H1 (cell line): Measurements from ENCODE around the gene NXPH1. TPM values are rescaled to one million over a fixed set of nuclear protein-coding genes. Genes with fewer than 3 reads are reported as not detected.

Experiments
- CTCF ChIA-PET: fragments of 300-600 bp; sonication (Branson Sonifier 250); formaldehyde crosslinking; loops from one replicate; lab custom pipeline; 2021; ENCODE audit not compliant: partially characterized antibody; lab: Charles Lee
- POLR2A ChIA-PET: fragments of 300-600 bp; sonication (Branson Sonifier 250); formaldehyde crosslinking; loops from one replicate; lab custom pipeline; 2021; ENCODE audit warnings: inconsistent platforms; ENCODE audit not compliant: partially characterized antibody; lab: Charles Lee
- DNase-seq, 2 experiments: peaks; one replicate each; pipeline versions ENCODE4 v3.0.0 to v3.0.0-alpha.2; 2010 to 2022; ENCODE audit warnings: low spot score in 2 of 2, low read depth in 1 of 2, mixed read lengths in 1 of 2
- FAIRE-seq: peaks from 2 replicates; lab custom pipeline; 2011; peaks lifted over from hg19 to GRCh38; lab: Jason Lieb, UNC
- H2AFZ ChIP-seq: 2 replicates; pipeline ENCODE4 v1.8.1; 2012; ENCODE audit warnings: low read length, inconsistent platforms
- H2AK5ac ChIP-seq: 2 replicates; pipeline ENCODE4 v1.6.1; 2013; ENCODE audit warnings: low read depth, low read length
- H2BK120ac ChIP-seq: replicated peaks from 2 replicates; pipeline ENCODE3; 2013; ENCODE audit warnings: low read depth, low read length, inconsistent platforms
- H2BK12ac ChIP-seq: 2 replicates; pipeline ENCODE4 v1.6.1; 2013; ENCODE audit warnings: low read depth, low read length
- H2BK15ac ChIP-seq: 2 replicates; pipeline ENCODE4 v1.6.1; 2013; ENCODE audit warnings: low read length
- H2BK20ac ChIP-seq: 2 replicates; pipeline ENCODE4 v1.6.1; 2013; ENCODE audit warnings: low read length
- H2BK5ac ChIP-seq: 2 replicates; pipeline ENCODE4 v1.6.1; 2013; ENCODE audit warnings: low read depth, low read length
- H3K14ac ChIP-seq: 2 replicates; pipeline ENCODE4 v1.6.1; 2013; ENCODE audit warnings: inconsistent platforms; ENCODE audit not compliant: insufficient read length
- H3K18ac ChIP-seq: 2 replicates; pipeline ENCODE4 v1.6.1; 2013; ENCODE audit warnings: low read length; ENCODE audit errors: extremely low read depth
- H3K23ac ChIP-seq: 2 replicates; pipeline ENCODE4 v1.6.1; 2013; ENCODE audit warnings: inconsistent platforms; ENCODE audit not compliant: insufficient read length
- H3K23me2 ChIP-seq: 2 replicates; pipeline ENCODE4 v1.6.1; 2013; ENCODE audit warnings: low read depth, low read length
- H3K27ac ChIP-seq: 2 replicates; pipeline ENCODE4 v1.6.1; 2011; ENCODE audit warnings: low read depth, low read length, inconsistent platforms
- H3K27me3 ChIP-seq, 4 experiments: replicated peaks in 1 of 4; 1 replicate in 1 of 4; 2 replicates in 3 of 4; pipeline versions ENCODE4 v1.6.1 to v1.8.1; 2011 to 2013; ENCODE audit warnings: low read length in 3 of 4, mild to moderate bottlenecking in 3 of 4, inconsistent platforms in 2 of 4, mixed read lengths in 2 of 4, moderate library complexity in 1 of 4; ENCODE audit not compliant: control insufficient read depth in 3 of 4, insufficient read depth in 3 of 4; ENCODE audit errors: extremely low read depth in 1 of 4
- H3K36me3 ChIP-seq, 4 experiments: 2 replicates each; pipeline versions ENCODE4 v1.6.1 to v1.8.1; 2011 to 2013; ENCODE audit warnings: mild to moderate bottlenecking in 4 of 4, low read length in 3 of 4, moderate library complexity in 2 of 4, control low read depth in 1 of 4, inconsistent platforms in 1 of 4; ENCODE audit not compliant: insufficient read depth in 4 of 4, control insufficient read depth in 2 of 4
- H3K4ac ChIP-seq: replicated peaks from 2 replicates; pipeline ENCODE3; 2013; ENCODE audit warnings: low read length, low read depth, mixed read lengths, inconsistent platforms; ENCODE audit not compliant: insufficient read length
- H3K4me1 ChIP-seq, 4 experiments: replicated peaks in 1 of 4; 1 replicate in 1 of 4; 2 replicates in 3 of 4; pipeline versions ENCODE4 v1.6.1 to v1.8.1; 2011 to 2013; ENCODE audit warnings: low read length in 3 of 4, inconsistent platforms in 2 of 4, mixed read lengths in 1 of 4; ENCODE audit not compliant: insufficient read depth in 4 of 4, control insufficient read depth in 3 of 4
- H3K4me2 ChIP-seq, 2 experiments: 2 replicates each; pipeline versions ENCODE4 v1.6.1 to v1.8.1; 2011 to 2013; ENCODE audit warnings: low read depth in 2 of 2, low read length in 2 of 2, control low read depth in 1 of 2, inconsistent platforms in 1 of 2, mild to moderate bottlenecking in 1 of 2; ENCODE audit not compliant: insufficient read depth in 1 of 2
- H3K4me3 ChIP-seq, 4 experiments: fragments of 200-600, 300-600 bp in 1 of 4; sonication (generic), shearing (Covaris generic), sonication (Bioruptor Twin) in 1 of 4; 2 replicates each; pipeline versions ENCODE4 v1.5.1 to v1.8.1; 2011 to 2016; ENCODE audit warnings: low read length in 4 of 4, low read depth in 3 of 4, control low read depth in 2 of 4, inconsistent platforms in 2 of 4, mild to moderate bottlenecking in 2 of 4, mixed read lengths in 1 of 4, moderate library complexity in 1 of 4; ENCODE audit not compliant: insufficient read depth in 2 of 4; ENCODE audit errors: extremely low read depth in 1 of 4
- H3K56ac ChIP-seq: replicated peaks from 2 replicates; pipeline ENCODE3; 2013; ENCODE audit warnings: low read depth, mild to moderate bottlenecking, mixed read lengths, low read length, inconsistent platforms; ENCODE audit not compliant: insufficient read length
- H3K79me1 ChIP-seq: 2 replicates; pipeline ENCODE4 v1.6.1; 2013; ENCODE audit warnings: low read depth, low read length, control low read depth
- H3K79me2 ChIP-seq, 2 experiments: 2 replicates each; pipeline versions ENCODE4 v1.6.1 to v1.8.1; 2012 to 2013; ENCODE audit warnings: low read length in 2 of 2, mild to moderate bottlenecking in 2 of 2, inconsistent platforms in 1 of 2; ENCODE audit not compliant: insufficient read depth in 2 of 2, control insufficient read depth in 1 of 2
- H3K9ac ChIP-seq, 4 experiments: replicated peaks in 1 of 4; 1 replicate in 1 of 4; 2 replicates in 3 of 4; pipeline versions ENCODE4 v1.6.1 to v1.8.1; 2011 to 2013; ENCODE audit warnings: low read depth in 3 of 4, low read length in 3 of 4, control low read depth in 2 of 4, mild to moderate bottlenecking in 2 of 4, moderate library complexity in 2 of 4, inconsistent platforms in 1 of 4; ENCODE audit errors: extremely low read depth in 1 of 4
- H3K9me3 ChIP-seq, 2 experiments: 2 replicates each; pipeline versions ENCODE4 v1.6.1 to v1.8.1; 2012 to 2013; ENCODE audit warnings: mild to moderate bottlenecking in 2 of 2, moderate library complexity in 2 of 2, control low read depth in 1 of 2, inconsistent platforms in 1 of 2, low read depth in 1 of 2, low read length in 1 of 2, mixed read lengths in 1 of 2; ENCODE audit not compliant: insufficient read depth in 2 of 2
- H4K20me1 ChIP-seq, 2 experiments: replicated peaks in 1 of 2; 2 replicates each; pipeline versions ENCODE3 to v1.8.1; 2011 to 2013; ENCODE audit warnings: inconsistent platforms in 2 of 2, low read length in 2 of 2, mild to moderate bottlenecking in 1 of 2; ENCODE audit not compliant: insufficient read depth in 2 of 2, control insufficient read depth in 1 of 2
- H4K5ac ChIP-seq: 2 replicates; pipeline ENCODE4 v1.6.1; 2013; ENCODE audit warnings: low read length, low read depth, mixed read lengths, inconsistent platforms; ENCODE audit not compliant: insufficient read length
- H4K8ac ChIP-seq: 2 replicates; pipeline ENCODE4 v1.8.0; 2013; ENCODE audit warnings: mild to moderate bottlenecking, moderate library complexity, low read length, inconsistent platforms; ENCODE audit not compliant: insufficient read depth; ENCODE audit errors: extremely low read depth
- H4K91ac ChIP-seq: replicated peaks from 2 replicates; pipeline ENCODE3; 2013; ENCODE audit warnings: low read length, mixed read lengths, inconsistent platforms; ENCODE audit not compliant: insufficient read length
- CEBPB ChIP-seq: IDR thresholded peaks from 2 replicates; pipeline ENCODE4 v1.6.1; 2012; ENCODE audit warnings: low read depth, low read length
- CHD2 ChIP-seq: IDR thresholded peaks from 2 replicates; pipeline ENCODE4 v1.6.1; 2012; ENCODE audit warnings: low read length, improper control_type of control experiment
- CTBP2 ChIP-seq: IDR thresholded peaks from 2 replicates; pipeline ENCODE4 v1.7.0; 2011; ENCODE audit warnings: borderline replicate concordance, mild to moderate bottlenecking, moderate library complexity, mixed read lengths, low read length; ENCODE audit not compliant: insufficient read depth, insufficient read length
- EZH2 ChIP-seq: fragments of 200-600 bp; sonication (generic); IDR thresholded peaks from 2 replicates; pipeline ENCODE4 v1.7.1; 2012; ENCODE audit warnings: low read depth, mild to moderate bottlenecking, moderate library complexity, low read length, inconsistent platforms; ENCODE audit not compliant: severe bottlenecking
- GABPA ChIP-seq: IDR thresholded peaks from 2 replicates; pipeline ENCODE4 v1.6.1; 2011; ENCODE audit warnings: mild to moderate bottlenecking, low read length, moderate library complexity, borderline replicate concordance; ENCODE audit not compliant: insufficient read depth
- RNF2 ChIP-seq: fragments of 200-900, 300-1000 bp; sonication (generic); IDR thresholded peaks from 2 replicates; pipeline ENCODE4 v1.7.1; 2016; ENCODE audit warnings: borderline replicate concordance, low read depth, mild to moderate bottlenecking, antibody characterized with exemption, low read length; ENCODE audit not compliant: poor library complexity, severe bottlenecking; ENCODE audit errors: missing control alignments
- SAP30 ChIP-seq: fragments of 300-600 bp; sonication (generic); IDR thresholded peaks from 2 replicates; pipeline ENCODE4 v1.7.1; 2012; ENCODE audit warnings: low read length, moderate library complexity, mild to moderate bottlenecking, inconsistent platforms; ENCODE audit not compliant: insufficient read depth, insufficient replicate concordance
- SUZ12 ChIP-seq: fragments of 200-600 bp; sonication (generic); IDR thresholded peaks from 2 replicates; pipeline ENCODE4 v1.6.1; 2012; ENCODE audit warnings: mild to moderate bottlenecking, inconsistent platforms, low read length, moderate library complexity, mixed read lengths
- WGBS, 2 experiments: shearing (Covaris generic) in 1 of 2; methylation state at CpG; one replicate each; pipeline versions ENCODE4 v1.1.6 to v1.1.7; 2013 to 2015; ENCODE audit warnings: low lambda C conversion rate in 2 of 2, mixed read lengths in 2 of 2, inconsistent platforms in 1 of 2, low coverage in 1 of 2, missing lambda C conversion rate in 1 of 2; ENCODE audit not compliant: insufficient replicate concordance in 2 of 2, insufficient coverage in 1 of 2, insufficient read length in 1 of 2; ENCODE audit errors: extremely low coverage in 1 of 2, missing lambda C conversion rate in 1 of 2; 5-methylcytosine and 5-hydroxymethylcytosine counted together
- polyA plus RNA-seq, 7 experiments: library from polyadenylated mRNA; depleted of rRNA in 3 of 7; stranded (reverse) in 5 of 7; unstranded in 2 of 7; fragments of >200 nt in 5 of 7; fragments of 200-250 nt in 2 of 7; gene quantifications; 1 replicate in 5 of 7; 2 replicates in 1 of 7; 4 replicates in 1 of 7; pipeline versions ENCODE4 v1.2.1 to v1.2.3, GENCODE V29; 2011 to 2013; ENCODE audit warnings: missing spikeins in 2 of 7, mixed read lengths in 2 of 7
- total RNA-seq: library from RNA; stranded (reverse); fragmentation: NEBNext Ultra II Directional; extraction: Animal tissue kit (Norgen Biotek cat#: 25700); gene quantifications from 2 replicates; pipeline ENCODE4 v1.2.1, GENCODE V29; 2021

The NXPH1 gene
- total and polyA plus RNA-seq, 2 of the 8 experiments (the other 6 are each of a cell fraction or from before 2014, with no cell fraction given) = 0.14 to 1.0 TPM

GRCh38 chr7:8441106-8441965, 7.9 kb downstream of the NXPH1 start:
- H3K4me2 ChIP-seq = peak overlapping the region; percentile 97 to 100
- POLR2A ChIA-PET = no interaction called here
- no peak overlapping the region for H2AFZ ChIP-seq
- no peak overlapping the region for H2BK15ac ChIP-seq
- H2AK5ac ChIP-seq = peak overlapping the region; percentile 34; the same call in 1 of the 2 replicates
- peak overlapping the region; percentile 42 to 74 (median 55) for H3K4me3 ChIP-seq
- H3K9me3 ChIP-seq = no peaks in the 10 kb centered on the region
- peaks cover 34 to 72% (median 69%) of the 10 kb centered on the region in 4 experiments for H3K27me3 ChIP-seq
- no peaks in the 10 kb centered on the region for H3K79me2 ChIP-seq
- H3K4me1 ChIP-seq = peaks cover 0 to 23% (median 6%) of the 10 kb centered on the region in 4 experiments
- H3K79me1 ChIP-seq = no peaks in the 10 kb centered on the region
- H3K27ac ChIP-seq = no peak overlapping the region
- H2BK5ac ChIP-seq = 0 out of 2 replicates have a peak overlapping the region, but pooled peaks have one; percentile 40
- no peak overlapping the region for H3K56ac ChIP-seq
- H2BK20ac ChIP-seq = no peak overlapping the region
- FAIRE-seq = no peak
- peak overlapping the region; percentile 13; the same call in 1 of the 2 replicates for H3K18ac ChIP-seq
- H4K8ac ChIP-seq = no peak overlapping the region
- DNase-seq = peak in 1 of 2 experiments; percentile 60
- no peak overlapping the region for H2BK120ac ChIP-seq
- H4K5ac ChIP-seq = no peak overlapping the region
- no peak overlapping the region for H3K14ac ChIP-seq
- no peak overlapping the region for H3K4ac ChIP-seq
- CTCF ChIA-PET = interaction anchor here (0.7 to 6.1 kb wide), 7 partner anchors 7 to 382 kb away, joined by 3 to 38 read pairs (median 4); partner anchors contain the start of gene NXPH1
- 2% methylated on average over 41 of the region's 42 CpGs; no CpG with 5 or more reads in 1 of the 2 experiments for WGBS, 2 experiments
- peaks cover 0 to 11% of the 10 kb centered on the region in 2 experiments for H4K20me1 ChIP-seq
- no peak overlapping the region for H4K91ac ChIP-seq
- H3K23ac ChIP-seq = no peak overlapping the region
- H2BK12ac ChIP-seq = peak overlapping the region; percentile 96
- H3K9ac ChIP-seq = no peak overlapping the region
- no peaks in the 10 kb centered on the region for H3K36me3 ChIP-seq
- TF ChIP-seq SUZ12 (peak; percentile 83), SAP30 (no peak), GABPA (no peak), CEBPB (no peak), RNF2 (peak; percentile 95), EZH2 (peak; percentile 84), CHD2 (no peak), CTBP2 (peak; percentile 86)
- TF ChIP-seq, all 59 proteins: peak for 4
- peaks cover 31% of the 10 kb centered on the region for H3K23me2 ChIP-seq
